IMR-90 (cell line): ENCODE results near the gene FAM83E. TPM values are rescaled to one million over a fixed set of nuclear protein-coding genes. Genes with fewer than 3 reads are reported as not detected.
A peak's percentile ranks its signal among the peaks of the same experiment; 100 is the strongest.

Source experiments
- ATAC-seq: fragments of 200-7000 bp; cut with Tn5 transposase; 2 replicates; pipeline ENCODE4 v1.9.1; 2020; ENCODE audit warnings: low read depth, mild to moderate bottlenecking, moderate library complexity
- BruUV-seq: library from RNA; stranded (reverse); fragments of 400-500 nt; replicated peaks from 2 replicates; lab custom pipeline; 2021; lab: Mats Ljungman, UMichigan
- CTCF ChIA-PET: fragments of 300-600 bp; formaldehyde crosslinking; extraction: SDS; loops from one replicate; lab custom pipeline; 2021; ENCODE audit warnings: antibody characterized with exemption; lab: Yijun Ruan, JAX
- POLR2A ChIA-PET: fragments of 300-600 bp; sonication (Branson Sonifier 250); formaldehyde crosslinking; loops from one replicate; lab custom pipeline; 2022; ENCODE audit warnings: antibody characterized with exemption; ENCODE audit not compliant: unreplicated experiment; lab: Charles Lee
- DNase-seq: peaks from one replicate; pipeline ENCODE4 v3.0.0; 2013
- H2AFZ ChIP-seq: replicated peaks from 2 replicates; pipeline ENCODE3; 2013; ENCODE audit warnings: low read length, mild to moderate bottlenecking; ENCODE audit not compliant: poor library complexity
- H2AK5ac ChIP-seq: 2 replicates; pipeline ENCODE4 v1.6.1; 2013; ENCODE audit warnings: low read depth, low read length, inconsistent platforms
- H2AK9ac ChIP-seq: replicated peaks from 2 replicates; pipeline ENCODE3; 2013; ENCODE audit warnings: mild to moderate bottlenecking, low read depth, low read length, moderate library complexity; ENCODE audit not compliant: poor library complexity
- H2BK120ac ChIP-seq: 2 replicates; pipeline ENCODE4 v1.6.1; 2013; ENCODE audit warnings: low read depth, low read length, inconsistent platforms
- H2BK15ac ChIP-seq: 3 replicates; pipeline ENCODE4 v1.6.1; 2013; ENCODE audit warnings: low read depth, low read length, inconsistent platforms
- H2BK20ac ChIP-seq: 2 replicates; pipeline ENCODE4 v1.6.1; 2013; ENCODE audit warnings: low read depth, mild to moderate bottlenecking, inconsistent platforms, low read length, moderate library complexity
- H2BK5ac ChIP-seq: 2 replicates; pipeline ENCODE4 v1.6.1; 2013; ENCODE audit warnings: mild to moderate bottlenecking, low read depth, low read length, inconsistent platforms; ENCODE audit not compliant: poor library complexity, severe bottlenecking
- H3K14ac ChIP-seq: replicated peaks from 2 replicates; pipeline ENCODE4 v1.6.1; 2013; ENCODE audit warnings: low read depth, low read length, inconsistent platforms
- H3K18ac ChIP-seq: 2 replicates; pipeline ENCODE4 v1.6.1; 2013; ENCODE audit warnings: low read depth, low read length, control low read depth
- H3K23ac ChIP-seq: 2 replicates; pipeline ENCODE4 v1.6.1; 2013; ENCODE audit warnings: low read depth, low read length, inconsistent platforms
- H3K27ac ChIP-seq: 2 replicates; pipeline ENCODE4 v1.5.1; 2013; ENCODE audit warnings: mild to moderate bottlenecking, control low read depth, low read length; ENCODE audit not compliant: insufficient read depth
- H3K27me3 ChIP-seq: 2 replicates; pipeline ENCODE4 v1.6.1; 2013; ENCODE audit warnings: low read length; ENCODE audit not compliant: control insufficient read depth, insufficient read depth
- H3K36me3 ChIP-seq: 2 replicates; pipeline ENCODE4 v1.6.1; 2013; ENCODE audit warnings: low read length, mixed read lengths; ENCODE audit not compliant: control insufficient read depth, insufficient read depth
- H3K4ac ChIP-seq: 2 replicates; pipeline ENCODE4 v1.6.1; 2013; ENCODE audit warnings: low read depth, low read length, inconsistent platforms
- H3K4me1 ChIP-seq: 2 replicates; pipeline ENCODE4 v1.6.1; 2013; ENCODE audit warnings: low read length, mixed read lengths; ENCODE audit not compliant: control insufficient read depth, insufficient read depth
- H3K4me2 ChIP-seq: 2 replicates; pipeline ENCODE4 v1.6.1; 2013; ENCODE audit warnings: low read depth, mild to moderate bottlenecking, control low read depth, low read length, moderate library complexity
- H3K4me3 ChIP-seq: 2 replicates; pipeline ENCODE4 v1.5.1; 2013; ENCODE audit warnings: low read depth, mild to moderate bottlenecking, control low read depth, low read length, moderate library complexity; ENCODE audit not compliant: insufficient read depth
- H3K56ac ChIP-seq: 2 replicates; pipeline ENCODE4 v1.6.1; 2013; ENCODE audit warnings: low read length, inconsistent platforms; ENCODE audit not compliant: insufficient read depth; ENCODE audit errors: extremely low read depth
- H3K79me1 ChIP-seq, 2 experiments: 2 replicates each; pipeline ENCODE4 v1.6.1; 2013; ENCODE audit warnings: low read length in 2 of 2, inconsistent platforms in 1 of 2, low read depth in 1 of 2
- H3K9ac ChIP-seq: 2 replicates; pipeline ENCODE4 v1.6.1; 2013; ENCODE audit warnings: low read depth, low read length, control low read depth
- H3K9me1 ChIP-seq: 2 replicates; pipeline ENCODE4 v1.6.1; 2013; ENCODE audit warnings: low read length, inconsistent platforms; ENCODE audit not compliant: insufficient read depth
- H3K9me3 ChIP-seq: 2 replicates; pipeline ENCODE4 v1.6.1; 2013; ENCODE audit warnings: low read length; ENCODE audit not compliant: control insufficient read depth, insufficient read depth
- H4K20me1 ChIP-seq: 2 replicates; pipeline ENCODE4 v1.6.1; 2013; ENCODE audit warnings: low read length, inconsistent platforms; ENCODE audit not compliant: insufficient read depth
- H4K5ac ChIP-seq: 2 replicates; pipeline ENCODE4 v1.6.1; 2013; ENCODE audit warnings: mild to moderate bottlenecking, low read depth, low read length, control low read depth
- H4K8ac ChIP-seq, 2 experiments: 2 replicates each; pipeline ENCODE4 v1.6.1; 2013; ENCODE audit warnings: low read depth in 2 of 2, low read length in 2 of 2, control low read depth in 1 of 2, inconsistent platforms in 1 of 2
- H4K91ac ChIP-seq: 2 replicates; pipeline ENCODE4 v1.6.1; 2013; ENCODE audit warnings: low read depth, low read length, inconsistent platforms; ENCODE audit not compliant: insufficient read depth
- BHLHE40 ChIP-seq: fragments of 150-350 bp; IDR thresholded peaks from 2 replicates; pipeline ENCODE4 v1.6.1; 2016; ENCODE audit warnings: mild to moderate bottlenecking, low read depth, low read length
- MAZ ChIP-seq: IDR thresholded peaks from 2 replicates; pipeline ENCODE4 v1.6.1; 2012; ENCODE audit warnings: low read depth, mild to moderate bottlenecking, low read length, improper control_type of control experiment, moderate library complexity, borderline replicate concordance
- NFE2L2 ChIP-seq: fragments of 150-350 bp; IDR thresholded peaks from 2 replicates; pipeline ENCODE4 v1.6.1; 2016; ENCODE audit warnings: low read depth, mild to moderate bottlenecking, low read length
- SMC3 ChIP-seq: fragments of 150-350 bp; IDR thresholded peaks from 2 replicates; pipeline ENCODE4 v1.6.1; 2016; ENCODE audit warnings: low read depth, mild to moderate bottlenecking, antibody characterized with exemption, low read length, moderate library complexity
- USF2 ChIP-seq: fragments of 150-350 bp; IDR thresholded peaks from 2 replicates; pipeline ENCODE4 v1.6.1; 2017; ENCODE audit warnings: mild to moderate bottlenecking, antibody characterized with exemption, low read length, low read depth
- WGBS, 2 experiments: methylation state at CpG; one replicate each; pipeline versions ENCODE4 v1.1.5 to v1.1.7; 2013; ENCODE audit warnings: missing lambda C conversion rate in 2 of 2; ENCODE audit not compliant: insufficient read length in 1 of 2; ENCODE audit errors: extremely low coverage in 2 of 2; 5-methylcytosine and 5-hydroxymethylcytosine counted together
- dilution Hi-C: fragments of 300-500 bp; cut with HindIII; formaldehyde crosslinking; loops from one replicate; pipeline ENCODE4 v1.14.3; 2018; ENCODE audit warnings: low sequenced_read_pairs; ENCODE audit not compliant: unreplicated experiment
- in situ Hi-C: fragments of 300-500 bp; cut with MboI; formaldehyde crosslinking; loops from 3 replicates; pipeline ENCODE4 v1.14.3; 2019; ENCODE audit warnings: low sequenced_read_pairs, inconsistent platforms, mixed read lengths
- intact Hi-C: fragments of 100-400 bp; cut with micrococcal nuclease; formaldehyde crosslinking; loops from 2 replicates; pipeline ENCODE4 v1.10.0; 2022
- polyA plus RNA-seq, 3 experiments: library from polyadenylated mRNA; depleted of rRNA; stranded (reverse); fragments of >200 nt; gene quantifications; 2 replicates each; pipeline ENCODE4 v1.2.3, GENCODE V29; 2012; ENCODE audit warnings: low replicate concordance in 1 of 3
- total RNA-seq: library from RNA; depleted of rRNA; stranded (reverse); fragments of >200 nt; gene quantifications from 2 replicates; pipeline ENCODE4 v1.2.3, GENCODE V29; 2012

The FAM83E gene
- total and polyA plus RNA-seq, 2 of the 4 experiments (the other 2 are of a cell fraction): 0.05 to 0.36 TPM

- Histone ChIP-seq H3K4ac (peak overlapping the region; percentile 96), H2BK15ac (peak overlapping the region; percentile 96), H3K27me3 (no peaks in the 10 kb centered on the region), H2BK120ac (peak overlapping the region; percentile 97), H4K20me1 (peaks cover 4% of the 10 kb centered on the region; the same call in 1 of the 2 replicates), H3K4me3 (peak overlapping the region; percentile 15; the same call in 1 of the 2 replicates), H3K9ac (peak overlapping the region; percentile 71), H4K5ac (peak overlapping the region; percentile 95), H3K79me1 (peaks cover 0 to 18% of the 10 kb centered on the region in 2 experiments; a peak in 3 of 4 replicates), H2BK20ac (peak overlapping the region; percentile 99), H3K4me2 (peak overlapping the region; percentile 67), H4K91ac (peak overlapping the region; percentile 95), H3K9me1 (peaks cover 28% of the 10 kb centered on the region), H3K4me1 (peaks cover 43% of the 10 kb centered on the region), H3K9me3 (no peaks in the 10 kb centered on the region), H3K14ac (peak overlapping the region; percentile 95), H2AFZ (peak overlapping the region; percentile 91), H3K27ac (peak overlapping the region; percentile 83), H4K8ac (peak overlapping the region; percentile 92 to 99), H3K36me3 (no peaks in the 10 kb centered on the region; the same call in 1 of the 2 replicates), H2AK9ac (peak overlapping the region; percentile 94), H2AK5ac (peak overlapping the region; percentile 98), H3K23ac (peak overlapping the region; percentile 61), H2BK5ac (peak overlapping the region; percentile 91), H3K56ac (peak overlapping the region; percentile 63), H3K18ac (peak overlapping the region; percentile 92)
- DNase-seq: peak; percentile 92
- BruUV-seq: no TSS peak
- in situ Hi-C loops: no loop called here
- 28% methylated on average over 2 of the region's 37 CpGs; no CpG with 5 or more reads in 1 of the 2 experiments for WGBS, 2 experiments
- peak; percentile 40 for ATAC-seq
- TF ChIP-seq SMC3 (no peak), USF2 (peak; percentile 94), NFE2L2 (0 out of 2 replicates have a peak, but pooled peaks have one; percentile 13), BHLHE40 (peak; percentile 98), MAZ (peak; percentile 99)
- dilution Hi-C loops: no loop called here
- intact Hi-C loops: no loop called here
- POLR2A ChIA-PET: interaction anchor here (0.7 kb wide), 1 partner anchor 14 kb away, joined by 3 read pairs; no protein-coding TSS in a partner anchor
- CTCF ChIA-PET: no interaction called here
These were observed 19.8 kb upstream of the FAM83E start for GRCh38 chr19:48634424-48635262.
